ENCODE measurements around the gene GRP.

DNA sequence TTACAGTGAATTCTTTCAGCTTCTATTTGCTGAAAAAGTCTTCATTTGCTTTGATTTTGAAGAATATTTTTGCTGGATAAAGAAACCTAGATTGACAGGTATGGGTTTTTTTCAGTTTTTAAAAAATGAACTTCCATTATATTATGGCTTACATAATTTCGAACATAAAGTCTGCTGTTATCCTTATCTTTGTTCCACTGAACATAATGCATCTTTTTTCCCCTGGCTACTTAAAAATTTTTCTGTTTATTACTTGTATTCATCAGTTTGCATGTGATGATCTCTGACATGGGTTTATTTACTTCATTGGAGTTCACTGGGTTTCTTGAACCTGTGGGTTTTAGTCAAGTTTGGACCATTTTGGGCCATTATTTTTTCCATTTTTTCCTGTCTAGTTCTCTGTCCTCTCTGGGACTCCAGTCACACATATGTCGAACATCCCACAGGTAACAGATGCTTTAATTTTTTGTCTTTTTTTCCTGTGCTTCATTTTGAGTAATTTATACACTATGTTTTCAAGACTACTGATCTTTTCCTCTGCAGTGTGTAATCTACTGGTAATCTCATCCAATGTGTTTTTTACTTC is 47.2 kb upstream of the GRP start:
- no peak for TF ChIP-seq POLR2A (IDR thresholded peaks at IDR 0.05; ENCODE audit: borderline replicate concordance, extremely low read depth, insufficient read depth, insufficient read length)
- TF ChIP-seq, protein P1, sequence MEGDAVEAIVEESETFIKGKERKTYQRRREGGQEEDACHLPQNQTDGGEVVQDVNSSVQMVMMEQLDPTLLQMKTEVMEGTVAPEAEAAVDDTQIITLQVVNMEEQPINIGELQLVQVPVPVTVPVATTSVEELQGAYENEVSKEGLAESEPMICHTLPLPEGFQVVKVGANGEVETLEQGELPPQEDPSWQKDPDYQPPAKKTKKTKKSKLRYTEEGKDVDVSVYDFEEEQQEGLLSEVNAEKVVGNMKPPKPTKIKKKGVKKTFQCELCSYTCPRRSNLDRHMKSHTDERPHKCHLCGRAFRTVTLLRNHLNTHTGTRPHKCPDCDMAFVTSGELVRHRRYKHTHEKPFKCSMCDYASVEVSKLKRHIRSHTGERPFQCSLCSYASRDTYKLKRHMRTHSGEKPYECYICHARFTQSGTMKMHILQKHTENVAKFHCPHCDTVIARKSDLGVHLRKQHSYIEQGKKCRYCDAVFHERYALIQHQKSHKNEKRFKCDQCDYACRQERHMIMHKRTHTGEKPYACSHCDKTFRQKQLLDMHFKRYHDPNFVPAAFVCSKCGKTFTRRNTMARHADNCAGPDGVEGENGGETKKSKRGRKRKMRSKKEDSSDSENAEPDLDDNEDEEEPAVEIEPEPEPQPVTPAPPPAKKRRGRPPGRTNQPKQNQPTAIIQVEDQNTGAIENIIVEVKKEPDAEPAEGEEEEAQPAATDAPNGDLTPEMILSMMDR (IDR thresholded peaks at IDR 0.05 in 2 of 3, conservative IDR thresholded peaks at IDR 0.05 in 1 of 3; ENCODE audit: borderline replicate concordance in 1 of 3, insufficient read depth in 1 of 3, low read depth in 2 of 3, low read length in 2 of 3): no peak
- no peak for TF ChIP-seq CEBPB (IDR thresholded peaks at IDR 0.05; ENCODE audit: low read depth)
- TF ChIP-seq, protein P2, sequence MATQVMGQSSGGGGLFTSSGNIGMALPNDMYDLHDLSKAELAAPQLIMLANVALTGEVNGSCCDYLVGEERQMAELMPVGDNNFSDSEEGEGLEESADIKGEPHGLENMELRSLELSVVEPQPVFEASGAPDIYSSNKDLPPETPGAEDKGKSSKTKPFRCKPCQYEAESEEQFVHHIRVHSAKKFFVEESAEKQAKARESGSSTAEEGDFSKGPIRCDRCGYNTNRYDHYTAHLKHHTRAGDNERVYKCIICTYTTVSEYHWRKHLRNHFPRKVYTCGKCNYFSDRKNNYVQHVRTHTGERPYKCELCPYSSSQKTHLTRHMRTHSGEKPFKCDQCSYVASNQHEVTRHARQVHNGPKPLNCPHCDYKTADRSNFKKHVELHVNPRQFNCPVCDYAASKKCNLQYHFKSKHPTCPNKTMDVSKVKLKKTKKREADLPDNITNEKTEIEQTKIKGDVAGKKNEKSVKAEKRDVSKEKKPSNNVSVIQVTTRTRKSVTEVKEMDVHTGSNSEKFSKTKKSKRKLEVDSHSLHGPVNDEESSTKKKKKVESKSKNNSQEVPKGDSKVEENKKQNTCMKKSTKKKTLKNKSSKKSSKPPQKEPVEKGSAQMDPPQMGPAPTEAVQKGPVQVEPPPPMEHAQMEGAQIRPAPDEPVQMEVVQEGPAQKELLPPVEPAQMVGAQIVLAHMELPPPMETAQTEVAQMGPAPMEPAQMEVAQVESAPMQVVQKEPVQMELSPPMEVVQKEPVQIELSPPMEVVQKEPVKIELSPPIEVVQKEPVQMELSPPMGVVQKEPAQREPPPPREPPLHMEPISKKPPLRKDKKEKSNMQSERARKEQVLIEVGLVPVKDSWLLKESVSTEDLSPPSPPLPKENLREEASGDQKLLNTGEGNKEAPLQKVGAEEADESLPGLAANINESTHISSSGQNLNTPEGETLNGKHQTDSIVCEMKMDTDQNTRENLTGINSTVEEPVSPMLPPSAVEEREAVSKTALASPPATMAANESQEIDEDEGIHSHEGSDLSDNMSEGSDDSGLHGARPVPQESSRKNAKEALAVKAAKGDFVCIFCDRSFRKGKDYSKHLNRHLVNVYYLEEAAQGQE (IDR thresholded peaks at IDR 0.05; ENCODE audit: low read depth): no peak
- TF ChIP-seq ZFX (IDR thresholded peaks at IDR 0.05): no peak
- no peak for TF ChIP-seq SRF (IDR thresholded peaks at IDR 0.05; ENCODE audit: low read depth)
- TF ChIP-seq EZH2phosphoT487 (IDR thresholded peaks at IDR 0.05; ENCODE audit: borderline replicate concordance): no peak
- TF ChIP-seq, protein P3, sequence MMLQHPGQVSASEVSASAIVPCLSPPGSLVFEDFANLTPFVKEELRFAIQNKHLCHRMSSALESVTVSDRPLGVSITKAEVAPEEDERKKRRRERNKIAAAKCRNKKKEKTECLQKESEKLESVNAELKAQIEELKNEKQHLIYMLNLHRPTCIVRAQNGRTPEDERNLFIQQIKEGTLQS (IDR thresholded peaks at IDR 0.05): no peak
- TF ChIP-seq RAD21 (IDR thresholded peaks at IDR 0.05; ENCODE audit: low read depth): no peak
- no peak for TF ChIP-seq SP1 (IDR thresholded peaks at IDR 0.05; ENCODE audit: low read depth)
- TF ChIP-seq EZH2 (IDR thresholded peaks at IDR 0.05): no peak
- no peak for TF ChIP-seq TCF7L2 (IDR thresholded peaks at IDR 0.05; ENCODE audit: borderline replicate concordance, extremely low read depth, insufficient read depth, insufficient read length)
- TF ChIP-seq, protein P4, sequence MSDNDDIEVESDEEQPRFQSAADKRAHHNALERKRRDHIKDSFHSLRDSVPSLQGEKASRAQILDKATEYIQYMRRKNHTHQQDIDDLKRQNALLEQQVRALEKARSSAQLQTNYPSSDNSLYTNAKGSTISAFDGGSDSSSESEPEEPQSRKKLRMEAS (IDR thresholded peaks at IDR 0.05): no peak
- TF ChIP-seq POLR2AphosphoS5 (IDR thresholded peaks at IDR 0.05; ENCODE audit: low read depth, low read length): no peak
